22Rv1 (cell line): ENCODE data around the gene NCK2.

Experiments used
- H3K27ac ChIP-seq: fragments of 450-650 bp; 2 replicates; pipeline ENCODE4 v1.5.1; 2017
- ZFX ChIP-seq: fragments of 450-650 bp; IDR thresholded peaks from 2 replicates; pipeline ENCODE4 v1.6.1; 2017; ENCODE audit warnings: antibody characterized with exemption, borderline replicate concordance
- TF ChIP-seq, protein P1 (sequence below): fragments of 450-650 bp; IDR thresholded peaks from 2 replicates; pipeline ENCODE4 v1.5.1; 2017; ENCODE audit warnings: mild to moderate bottlenecking

NCK2 gene

DNA sequence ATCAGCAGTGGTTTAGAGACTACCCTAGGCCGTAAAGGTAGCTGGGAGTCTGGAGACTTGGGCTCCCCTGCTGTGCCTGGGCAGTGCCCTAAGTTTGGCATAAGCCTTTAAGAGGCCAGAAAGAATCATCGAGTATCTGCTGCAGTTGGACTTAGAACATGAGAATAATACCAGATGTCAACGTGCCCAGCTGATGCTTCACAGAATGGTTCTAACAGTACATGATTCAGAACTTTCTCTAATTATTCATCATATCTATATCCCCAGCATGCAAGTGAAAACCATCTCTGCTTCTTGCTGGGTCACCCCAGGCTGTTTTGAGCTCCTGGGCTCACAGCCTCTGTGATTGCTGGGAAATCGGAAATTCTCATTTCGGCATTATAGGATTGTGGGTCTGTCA, 118.1 kb downstream of the NCK2 start:
- no peak for TF ChIP-seq ZFX
- TF ChIP-seq, protein P1, sequence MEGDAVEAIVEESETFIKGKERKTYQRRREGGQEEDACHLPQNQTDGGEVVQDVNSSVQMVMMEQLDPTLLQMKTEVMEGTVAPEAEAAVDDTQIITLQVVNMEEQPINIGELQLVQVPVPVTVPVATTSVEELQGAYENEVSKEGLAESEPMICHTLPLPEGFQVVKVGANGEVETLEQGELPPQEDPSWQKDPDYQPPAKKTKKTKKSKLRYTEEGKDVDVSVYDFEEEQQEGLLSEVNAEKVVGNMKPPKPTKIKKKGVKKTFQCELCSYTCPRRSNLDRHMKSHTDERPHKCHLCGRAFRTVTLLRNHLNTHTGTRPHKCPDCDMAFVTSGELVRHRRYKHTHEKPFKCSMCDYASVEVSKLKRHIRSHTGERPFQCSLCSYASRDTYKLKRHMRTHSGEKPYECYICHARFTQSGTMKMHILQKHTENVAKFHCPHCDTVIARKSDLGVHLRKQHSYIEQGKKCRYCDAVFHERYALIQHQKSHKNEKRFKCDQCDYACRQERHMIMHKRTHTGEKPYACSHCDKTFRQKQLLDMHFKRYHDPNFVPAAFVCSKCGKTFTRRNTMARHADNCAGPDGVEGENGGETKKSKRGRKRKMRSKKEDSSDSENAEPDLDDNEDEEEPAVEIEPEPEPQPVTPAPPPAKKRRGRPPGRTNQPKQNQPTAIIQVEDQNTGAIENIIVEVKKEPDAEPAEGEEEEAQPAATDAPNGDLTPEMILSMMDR, result no peak

DNA sequence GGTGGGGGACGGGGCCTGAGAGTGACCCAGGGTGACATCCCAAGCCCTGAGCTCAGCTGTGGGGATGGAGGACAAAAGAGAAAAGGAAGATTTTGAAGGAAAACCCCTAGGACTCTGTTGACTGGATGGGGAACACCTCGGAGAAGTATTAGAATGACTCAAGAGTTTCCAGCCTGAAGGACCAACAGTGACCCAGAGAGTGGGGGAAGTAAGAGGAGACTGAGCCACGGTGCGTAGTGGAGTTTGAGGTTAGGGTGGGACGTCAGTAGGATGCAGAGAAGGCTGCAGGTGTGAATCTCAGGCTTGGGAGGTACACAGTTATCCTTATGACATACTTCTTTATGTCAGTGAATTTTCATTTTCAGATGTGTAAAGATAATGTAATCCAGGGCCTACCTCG, 119.5 kb downstream of the NCK2 start:
- H3K27ac ChIP-seq, result no peak overlapping the region
- TF ChIP-seq, protein P1, result no peak
- no peak for TF ChIP-seq ZFX

More for the DNA sequence above, 118.1 kb downstream of the NCK2 start:
- no peak overlapping the region for H3K27ac ChIP-seq

DNA sequence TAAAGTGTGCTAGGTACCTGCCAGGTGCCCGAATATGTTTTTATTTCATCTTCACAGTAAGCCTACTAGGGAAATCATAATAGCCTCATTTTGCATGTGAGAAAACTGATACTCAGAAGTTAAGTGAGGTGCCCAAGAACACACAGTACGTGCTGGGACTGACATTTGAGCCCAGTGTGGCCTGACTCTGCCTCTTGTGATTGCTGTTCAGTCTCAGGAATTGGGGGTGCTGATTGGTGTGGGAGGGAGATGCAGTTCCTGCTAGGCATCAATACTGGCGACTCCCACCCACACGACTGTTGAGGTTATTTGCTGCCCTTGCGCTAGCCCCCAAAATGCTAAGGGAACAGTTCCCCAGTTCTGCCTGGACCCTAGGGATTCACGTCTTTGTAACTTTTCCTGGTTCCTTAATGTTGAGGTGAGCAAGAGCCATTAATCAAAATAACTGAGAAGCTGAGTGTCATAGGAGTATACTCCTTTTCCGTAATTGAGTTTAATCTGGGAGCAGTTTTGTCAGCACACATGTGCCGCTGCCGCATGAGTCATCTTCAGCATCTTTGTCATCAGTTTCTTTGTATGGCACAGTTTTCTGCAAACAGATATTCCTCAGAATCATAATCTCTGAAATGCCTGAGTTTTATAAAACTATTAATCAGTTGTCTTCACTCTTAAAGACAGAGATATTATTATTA, 120.7 kb downstream of the NCK2 start:
- no peak overlapping the region for H3K27ac ChIP-seq
- TF ChIP-seq, protein P1, result no peak
- TF ChIP-seq ZFX, result no peak

DNA sequence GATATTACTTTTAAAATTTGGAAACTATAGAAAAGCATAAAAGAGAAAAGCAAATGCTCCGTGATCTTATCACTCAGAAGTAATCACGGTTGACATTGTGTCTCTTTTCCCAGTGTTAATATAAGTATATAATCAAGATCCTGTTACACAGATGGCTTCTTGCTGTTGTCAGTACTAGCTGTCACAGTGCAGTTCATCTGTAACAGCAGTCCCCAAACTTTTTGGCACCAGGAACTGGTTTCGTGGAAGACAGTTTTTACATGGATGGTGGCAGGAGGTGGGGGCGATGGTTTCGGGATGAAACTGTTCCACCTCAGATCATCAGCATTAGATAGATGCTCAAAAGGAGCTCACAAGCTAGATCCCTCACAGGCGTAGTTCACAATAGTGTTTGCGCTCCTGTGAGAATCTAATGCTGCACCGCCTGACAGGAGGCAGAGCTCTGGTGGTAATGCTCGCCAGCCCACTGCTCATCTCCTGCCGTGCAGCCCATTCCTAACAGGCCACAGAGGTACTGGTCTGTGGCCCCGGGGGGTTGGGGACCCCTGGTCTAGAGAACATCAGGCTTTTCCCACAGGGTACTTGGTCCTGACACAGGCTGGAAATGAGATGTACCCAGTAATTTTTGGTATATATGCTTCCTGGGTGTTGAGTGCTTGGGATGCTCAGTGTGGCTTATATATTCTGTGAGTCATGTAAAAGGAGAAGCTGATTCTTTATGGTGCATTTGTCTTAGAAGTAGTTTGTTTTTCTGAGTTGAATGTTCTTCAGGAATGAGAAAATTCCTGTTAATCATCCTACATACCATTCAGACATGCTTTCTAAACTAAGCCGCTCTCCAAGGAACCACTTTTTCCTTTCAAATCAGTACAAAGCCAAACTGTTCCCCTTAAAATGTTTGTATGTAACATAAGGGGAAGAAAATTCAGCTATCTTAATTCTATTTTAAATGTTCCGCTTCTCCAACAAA, 121.8 kb downstream of the NCK2 start:
- no peak overlapping the region for H3K27ac ChIP-seq
- TF ChIP-seq ZFX, result no peak
- TF ChIP-seq, protein P1, result no peak

DNA sequence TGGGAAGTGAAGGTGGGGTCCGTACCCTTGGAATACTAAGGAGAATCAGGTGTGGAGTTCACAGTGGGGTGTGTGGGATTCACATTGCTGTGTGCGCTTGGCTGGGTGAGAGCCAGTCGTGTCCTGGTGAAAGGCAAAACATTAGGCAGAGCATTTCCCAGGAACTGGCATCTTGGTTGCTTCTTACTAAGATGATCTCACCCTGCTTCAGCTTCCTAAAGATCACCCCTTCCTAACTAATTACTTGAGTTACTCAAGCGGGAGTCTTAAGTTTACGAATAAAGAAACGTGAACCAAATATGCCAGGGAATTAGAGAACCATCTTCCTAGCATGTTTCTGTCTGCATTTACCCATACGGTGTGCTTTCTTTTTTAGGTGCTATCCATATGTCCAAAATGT, 122.9 kb downstream of the NCK2 start:
- H3K27ac ChIP-seq, result no peak overlapping the region
- no peak for TF ChIP-seq ZFX
- TF ChIP-seq, protein P1, result no peak

DNA sequence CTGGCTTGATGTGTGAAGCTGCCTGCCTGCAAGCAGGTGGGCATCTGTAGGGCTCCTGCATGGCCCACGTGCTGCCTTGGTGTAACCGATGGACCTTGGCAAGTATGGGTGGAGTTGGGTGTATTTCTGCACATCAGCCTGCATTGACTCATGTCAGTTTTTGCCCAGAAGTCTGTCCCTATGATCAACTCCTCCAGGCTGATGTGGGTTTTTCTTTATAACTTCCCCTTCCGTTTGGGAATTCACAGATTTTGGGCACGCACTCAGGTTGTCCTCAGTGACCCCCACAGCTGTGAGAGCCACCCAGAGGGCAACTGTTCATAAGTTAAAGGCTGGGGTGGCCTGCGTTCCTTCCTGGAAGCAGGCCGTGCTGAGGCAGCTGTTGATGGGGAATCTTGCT, 123.3 kb downstream of the NCK2 start:
- TF ChIP-seq, protein P1, result no peak
- TF ChIP-seq ZFX, result no peak
- no peak overlapping the region for H3K27ac ChIP-seq

DNA sequence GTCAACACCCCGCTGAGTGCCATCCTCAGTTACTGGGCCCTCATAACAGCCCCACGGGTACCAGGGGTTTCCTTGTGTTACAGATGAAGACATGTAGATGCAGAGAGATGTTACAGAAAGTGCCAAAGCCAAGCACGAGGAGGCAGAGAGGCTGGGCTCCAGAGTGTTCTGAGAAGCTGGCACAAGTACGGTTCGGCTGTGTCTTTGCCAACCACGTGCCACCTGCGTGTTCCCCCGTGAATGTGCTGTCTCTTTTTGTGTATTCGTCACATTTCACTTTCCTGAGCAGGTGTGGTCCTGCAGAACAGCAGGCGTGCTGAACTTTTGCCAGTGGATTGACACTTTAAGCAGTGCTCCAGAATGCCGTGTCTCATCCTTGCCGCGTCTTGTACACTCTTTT, 124.6 kb downstream of the NCK2 start:
- TF ChIP-seq ZFX, result no peak
- TF ChIP-seq, protein P1, result no peak
- H3K27ac ChIP-seq, result no peak overlapping the region
